ENCODE data around the gene KRTAP5-7. TPM values are rescaled to one million over a fixed set of nuclear protein-coding genes. Genes with fewer than 3 reads are reported as not detected.

The KRTAP5-7 gene
- total and polyA plus RNA-seq, 2 experiments from 2014 or later, result not detected

- Mint-ChIP-seq H3K27ac (no peak overlapping the region), H3K36me3 (ENCODE audit: low read depth) (no peaks in the 10 kb centered on the region), H3K27me3 (ENCODE audit: insufficient read depth, low read depth, poor library complexity) (peaks cover 15% of the 10 kb centered on the region), H3K4me3 (no peak overlapping the region), H3K4me1 (peaks cover 32% of the 10 kb centered on the region), H3K9me3 (no peaks in the 10 kb centered on the region)
- Histone ChIP-seq H3K27ac (ENCODE audit: low read depth) (no peak overlapping the region), H3K79me2 (replicated peaks; ENCODE audit: insufficient read depth) (no peaks in the 10 kb centered on the region), H3K36me3 (ENCODE audit: insufficient read depth) (no peaks in the 10 kb centered on the region), H3K4me1 (ENCODE audit: insufficient read depth) (peaks cover 11% of the 10 kb centered on the region), H3K4me3 (no peak overlapping the region), H4K20me1 (replicated peaks; ENCODE audit: insufficient read depth) (no peaks in the 10 kb centered on the region), H2AFZ (no peak overlapping the region), H3K27me3 (ENCODE audit: insufficient read depth) (no peaks in the 10 kb centered on the region), H3K9me2 (ENCODE audit: insufficient read depth) (no peaks in the 10 kb centered on the region), H3F3A (replicated peaks; ENCODE audit: low read depth) (no peaks in the 10 kb centered on the region), H3K4me2 (no peak overlapping the region)
- ATAC-seq, result no peak
- no peak for DNase-seq (ENCODE audit: low spot score)
- TF ChIP-seq ZNF114 (CRISPR knock-in tag; IDR thresholded peaks at IDR 0.05) (no peak), CREB1 (CRISPR knock-in tag; IDR thresholded peaks at IDR 0.05; ENCODE audit: low read depth) (no peak), ZNF462 (CRISPR knock-in tag; IDR thresholded peaks at IDR 0.05) (no peak), STAT1 (IDR thresholded peaks at IDR 0.05; ENCODE audit: unreplicated experiment) (no peak), ETS1 (IDR thresholded peaks at IDR 0.05) (no peak), EZH2phosphoT487 (IDR thresholded peaks at IDR 0.05; ENCODE audit: unreplicated experiment) (no peak), ZNF331 (CRISPR knock-in tag; IDR thresholded peaks at IDR 0.05; ENCODE audit: low read depth) (no peak), EZH2 (IDR thresholded peaks at IDR 0.05; ENCODE audit: low read depth, unreplicated experiment) (no peak), JUNB (IDR thresholded peaks at IDR 0.05; ENCODE audit: unreplicated experiment) (no peak), POLR2AphosphoS5 (IDR thresholded peaks at IDR 0.05; ENCODE audit: low read depth) (no peak), NANOG (IDR thresholded peaks at IDR 0.05; ENCODE audit: borderline replicate concordance) (no peak)
- TF ChIP-seq, protein P1, sequence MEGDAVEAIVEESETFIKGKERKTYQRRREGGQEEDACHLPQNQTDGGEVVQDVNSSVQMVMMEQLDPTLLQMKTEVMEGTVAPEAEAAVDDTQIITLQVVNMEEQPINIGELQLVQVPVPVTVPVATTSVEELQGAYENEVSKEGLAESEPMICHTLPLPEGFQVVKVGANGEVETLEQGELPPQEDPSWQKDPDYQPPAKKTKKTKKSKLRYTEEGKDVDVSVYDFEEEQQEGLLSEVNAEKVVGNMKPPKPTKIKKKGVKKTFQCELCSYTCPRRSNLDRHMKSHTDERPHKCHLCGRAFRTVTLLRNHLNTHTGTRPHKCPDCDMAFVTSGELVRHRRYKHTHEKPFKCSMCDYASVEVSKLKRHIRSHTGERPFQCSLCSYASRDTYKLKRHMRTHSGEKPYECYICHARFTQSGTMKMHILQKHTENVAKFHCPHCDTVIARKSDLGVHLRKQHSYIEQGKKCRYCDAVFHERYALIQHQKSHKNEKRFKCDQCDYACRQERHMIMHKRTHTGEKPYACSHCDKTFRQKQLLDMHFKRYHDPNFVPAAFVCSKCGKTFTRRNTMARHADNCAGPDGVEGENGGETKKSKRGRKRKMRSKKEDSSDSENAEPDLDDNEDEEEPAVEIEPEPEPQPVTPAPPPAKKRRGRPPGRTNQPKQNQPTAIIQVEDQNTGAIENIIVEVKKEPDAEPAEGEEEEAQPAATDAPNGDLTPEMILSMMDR (conservative IDR thresholded peaks at IDR 0.05; ENCODE audit: low read depth in 2 of 2), result no peak
- TF ChIP-seq, protein P2, sequence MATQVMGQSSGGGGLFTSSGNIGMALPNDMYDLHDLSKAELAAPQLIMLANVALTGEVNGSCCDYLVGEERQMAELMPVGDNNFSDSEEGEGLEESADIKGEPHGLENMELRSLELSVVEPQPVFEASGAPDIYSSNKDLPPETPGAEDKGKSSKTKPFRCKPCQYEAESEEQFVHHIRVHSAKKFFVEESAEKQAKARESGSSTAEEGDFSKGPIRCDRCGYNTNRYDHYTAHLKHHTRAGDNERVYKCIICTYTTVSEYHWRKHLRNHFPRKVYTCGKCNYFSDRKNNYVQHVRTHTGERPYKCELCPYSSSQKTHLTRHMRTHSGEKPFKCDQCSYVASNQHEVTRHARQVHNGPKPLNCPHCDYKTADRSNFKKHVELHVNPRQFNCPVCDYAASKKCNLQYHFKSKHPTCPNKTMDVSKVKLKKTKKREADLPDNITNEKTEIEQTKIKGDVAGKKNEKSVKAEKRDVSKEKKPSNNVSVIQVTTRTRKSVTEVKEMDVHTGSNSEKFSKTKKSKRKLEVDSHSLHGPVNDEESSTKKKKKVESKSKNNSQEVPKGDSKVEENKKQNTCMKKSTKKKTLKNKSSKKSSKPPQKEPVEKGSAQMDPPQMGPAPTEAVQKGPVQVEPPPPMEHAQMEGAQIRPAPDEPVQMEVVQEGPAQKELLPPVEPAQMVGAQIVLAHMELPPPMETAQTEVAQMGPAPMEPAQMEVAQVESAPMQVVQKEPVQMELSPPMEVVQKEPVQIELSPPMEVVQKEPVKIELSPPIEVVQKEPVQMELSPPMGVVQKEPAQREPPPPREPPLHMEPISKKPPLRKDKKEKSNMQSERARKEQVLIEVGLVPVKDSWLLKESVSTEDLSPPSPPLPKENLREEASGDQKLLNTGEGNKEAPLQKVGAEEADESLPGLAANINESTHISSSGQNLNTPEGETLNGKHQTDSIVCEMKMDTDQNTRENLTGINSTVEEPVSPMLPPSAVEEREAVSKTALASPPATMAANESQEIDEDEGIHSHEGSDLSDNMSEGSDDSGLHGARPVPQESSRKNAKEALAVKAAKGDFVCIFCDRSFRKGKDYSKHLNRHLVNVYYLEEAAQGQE (IDR thresholded peaks at IDR 0.05; ENCODE audit: unreplicated experiment), result no peak
These were observed 50.5 kb downstream of the KRTAP5-7 start for GRCh38 chr11:71577469-71578004.
